GM18519 (cell line): Measurements from ENCODE around the gene SHANK2.

ENCODE experiments used
- ATAC-seq: cut with Tn5 transposase; IDR thresholded peaks from one replicate; pipeline ENCODE4 v1.9.1; 2021; ENCODE audit warnings: mild to moderate bottlenecking, moderate library complexity; ENCODE audit not compliant: unreplicated experiment, low FRiP score

The SHANK2 gene

GRCh38 chr11:71269603-71270511 lies 17.5 kb upstream of the SHANK2 start:
- ATAC-seq = no peak

- no peak for ATAC-seq
These were observed 16.4 kb upstream of the SHANK2 start for GRCh38 chr11:71268706-71269321.

- ATAC-seq = no peak
These were observed 15.5 kb upstream of the SHANK2 start for GRCh38 chr11:71267807-71268421.

DNA sequence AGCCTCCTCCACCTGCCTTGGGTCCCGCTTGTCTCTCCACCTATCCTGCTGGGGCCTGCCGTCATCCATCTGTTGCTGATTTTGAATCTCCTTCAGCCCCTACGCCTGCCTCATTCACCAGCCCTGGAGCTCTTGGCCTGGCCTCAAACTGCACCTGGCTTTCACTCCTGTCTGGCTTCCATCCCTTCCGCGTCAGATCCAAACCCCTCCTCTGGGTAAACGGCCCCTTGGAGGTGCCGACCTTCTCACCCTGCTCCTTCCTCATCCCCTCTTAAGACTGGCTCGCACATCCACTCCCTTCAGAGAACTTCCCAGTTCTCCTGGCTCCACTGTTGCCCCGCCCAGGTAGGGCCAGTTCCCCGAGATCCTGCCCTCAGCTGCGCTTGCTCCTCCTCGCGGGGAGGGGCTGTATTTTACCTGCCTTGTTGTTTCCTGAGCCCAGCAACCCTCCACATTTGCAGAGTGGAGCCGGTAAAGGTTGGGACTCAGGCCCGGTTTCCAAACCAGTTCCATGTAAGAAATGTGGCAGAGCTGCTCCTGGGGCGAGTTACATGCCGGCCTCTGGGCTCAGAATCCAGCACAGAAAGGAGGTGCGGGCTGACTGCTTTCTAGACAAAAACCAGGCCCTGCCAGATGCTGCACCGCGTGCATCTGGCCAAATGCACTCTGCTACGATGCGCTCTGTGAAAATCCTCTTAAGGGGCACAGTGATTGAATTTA lies 13.9 kb upstream of the SHANK2 start:
- ATAC-seq = no peak

DNA sequence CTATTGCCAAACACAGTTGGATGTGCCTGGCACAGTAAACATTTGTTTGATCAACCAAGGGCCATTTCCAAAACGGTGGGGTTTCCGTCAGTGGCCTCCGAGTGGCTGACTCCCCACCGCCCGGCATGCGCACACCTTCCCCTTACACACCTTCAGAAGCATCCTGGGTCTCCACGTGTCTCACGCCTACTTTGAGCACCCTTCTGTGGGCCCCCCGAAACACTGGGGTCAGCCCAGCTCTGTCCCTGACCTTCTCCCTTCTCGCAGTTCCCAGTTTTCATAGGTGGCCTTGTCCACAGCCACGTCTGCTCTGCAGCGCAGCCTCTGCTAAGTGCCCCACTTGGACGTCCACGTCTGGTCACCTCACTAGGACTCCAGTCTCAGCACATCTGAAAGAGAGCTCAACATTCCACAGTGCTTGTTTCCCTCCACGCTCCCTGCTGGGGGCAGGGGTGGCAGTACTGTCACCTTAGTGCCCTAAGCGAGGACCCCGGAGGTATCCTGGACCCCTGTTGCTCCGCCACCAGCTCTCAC lies 13.2 kb upstream of the SHANK2 start:
- no peak for ATAC-seq

DNA sequence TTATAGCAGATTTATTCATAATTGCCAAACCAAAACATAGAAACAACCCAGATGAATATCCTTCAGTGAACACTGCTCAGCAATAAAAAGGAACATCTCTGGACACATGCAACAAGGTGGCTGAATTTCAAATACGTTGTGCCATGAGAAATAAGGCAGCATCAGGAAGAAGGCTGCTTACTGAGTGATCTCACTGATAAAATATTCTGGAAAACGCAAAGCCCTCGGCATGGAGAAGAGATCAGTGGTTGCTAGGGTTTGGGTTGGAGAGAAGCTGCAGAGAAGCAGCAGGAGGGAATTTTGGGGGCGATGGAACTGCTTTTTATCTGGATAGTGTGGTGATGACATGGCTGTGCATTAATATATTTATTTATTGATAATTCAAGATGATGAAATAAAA lies 11.0 kb upstream of the SHANK2 start:
- ATAC-seq = no peak

- no peak for ATAC-seq
These were observed 3.6 kb upstream of the SHANK2 start for GRCh38 chr11:71255800-71256479.

DNA sequence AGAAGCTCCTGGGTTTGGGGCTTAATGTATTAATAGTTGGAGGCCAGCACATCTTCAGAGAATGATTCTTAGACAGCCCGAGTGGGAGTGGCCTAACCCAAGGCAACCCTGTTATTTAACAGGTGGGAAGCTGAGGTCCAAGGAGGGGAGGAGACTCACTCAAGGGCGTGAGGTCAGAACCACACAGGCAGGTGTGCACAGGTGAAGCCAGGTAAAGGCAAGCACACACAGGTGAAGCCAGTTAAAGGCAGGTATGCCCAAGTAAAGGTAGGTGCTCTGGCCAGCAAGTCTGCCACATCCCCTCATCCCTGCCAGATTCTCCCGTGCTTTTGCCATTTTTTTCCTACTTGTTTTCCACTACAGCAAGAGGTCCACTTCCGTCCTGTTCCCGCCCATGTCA lies 2.9 kb upstream of the SHANK2 start:
- no peak for ATAC-seq

GRCh38 chr11:71253794-71254193 lies 1.4 kb upstream of the SHANK2 start:
- no peak for ATAC-seq

DNA sequence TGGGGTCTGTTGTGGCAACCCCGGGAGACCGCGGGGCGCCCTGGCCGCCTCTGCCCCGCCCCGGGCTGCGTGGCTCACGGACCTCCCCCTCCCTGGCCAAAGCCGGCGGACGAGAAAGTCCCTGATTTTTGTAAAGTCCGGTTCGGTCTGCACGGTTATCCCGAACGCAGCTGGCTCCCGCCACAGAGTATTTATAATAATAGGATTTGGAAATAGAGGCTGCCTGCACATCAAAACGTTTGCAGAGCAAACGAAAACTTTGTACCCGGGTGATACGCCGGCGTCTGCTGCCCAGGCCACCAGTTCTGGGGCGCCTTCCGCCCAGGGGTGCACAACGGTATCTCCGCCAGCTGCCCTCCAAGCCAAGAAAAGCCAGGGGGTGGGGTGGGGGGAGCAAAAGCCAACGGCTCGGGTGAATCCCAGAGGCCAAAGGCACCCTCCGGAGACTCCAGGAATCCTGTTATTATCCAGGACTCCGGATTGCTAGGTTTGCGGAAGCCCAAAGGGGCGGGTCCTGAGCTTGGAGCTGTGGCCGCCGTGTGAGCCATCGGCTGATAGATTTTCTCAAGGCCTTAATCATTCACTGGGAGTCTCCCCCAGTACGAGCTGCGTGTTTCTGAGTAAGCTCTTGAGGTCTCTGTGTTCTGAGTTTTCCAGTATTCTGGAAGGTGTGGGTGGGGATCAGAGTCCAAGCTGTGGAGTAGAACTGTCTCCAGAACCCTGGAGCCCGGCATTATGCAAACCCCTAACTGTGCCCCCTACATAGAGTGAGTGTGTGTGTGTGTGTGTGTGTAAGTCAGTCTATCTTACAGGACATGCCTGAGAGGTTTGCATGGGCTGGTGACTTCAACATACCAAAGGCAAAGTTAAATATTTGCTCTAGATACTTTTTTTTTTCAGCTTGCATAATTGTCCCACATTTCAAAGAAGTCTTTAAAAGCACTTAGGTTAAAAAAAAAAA lies 673 bp upstream of the SHANK2 start:
- no peak for ATAC-seq

DNA sequence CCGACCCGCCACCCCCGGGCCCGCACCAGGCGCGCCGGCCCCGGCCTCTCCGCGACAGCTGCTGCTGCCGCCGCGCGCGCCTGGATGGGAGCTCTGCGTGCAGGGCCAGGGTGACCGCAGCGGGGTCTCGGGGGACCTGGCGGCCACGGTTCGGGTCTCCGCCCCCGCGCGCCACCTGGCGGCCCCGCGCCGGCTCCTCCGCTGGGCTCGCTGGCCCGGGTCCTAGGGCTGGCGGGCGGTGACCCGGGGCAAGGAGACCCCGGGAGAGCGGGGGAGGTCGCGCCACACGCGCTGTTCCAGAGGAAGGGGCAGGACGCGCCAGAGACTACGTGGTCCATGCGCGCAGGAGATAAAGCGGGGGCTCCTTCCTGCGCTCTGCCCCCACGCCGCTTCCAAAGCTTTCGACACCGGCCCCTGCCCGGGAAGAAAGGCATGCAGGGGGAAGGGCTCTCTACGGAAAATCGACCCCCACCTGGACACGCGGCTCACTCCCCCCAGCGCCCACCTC lies 562 bp downstream of the SHANK2 start:
- ATAC-seq = no peak

DNA sequence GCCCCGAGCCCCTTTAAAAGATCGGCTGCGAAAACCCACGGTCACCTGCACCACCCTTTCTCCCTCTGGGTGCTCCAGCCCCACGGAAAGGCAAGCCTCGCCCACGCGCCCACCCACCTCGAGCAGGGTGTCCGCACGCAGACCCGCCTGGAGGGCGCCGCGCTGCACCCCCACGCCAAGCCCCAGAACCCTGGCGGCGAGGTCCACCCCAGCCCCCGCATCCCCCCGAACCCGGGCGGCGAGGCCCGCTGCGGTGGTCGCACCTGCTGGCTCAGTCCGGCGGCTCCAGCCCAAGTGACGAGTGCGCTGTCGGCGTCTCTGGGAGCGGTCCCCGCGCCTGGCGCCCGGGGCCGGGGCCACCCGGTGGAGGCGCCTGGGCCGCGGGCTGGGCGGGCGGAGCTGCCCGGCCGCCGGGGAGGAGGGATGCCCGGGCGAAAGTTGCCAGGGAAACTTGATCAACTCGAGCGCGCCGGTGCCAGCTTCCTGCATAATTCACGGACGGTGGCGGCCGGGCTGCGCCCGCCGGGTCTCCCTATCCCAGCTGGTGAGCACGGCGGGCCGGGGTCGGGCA lies 1.1 kb downstream of the SHANK2 start:
- ATAC-seq = no peak

DNA sequence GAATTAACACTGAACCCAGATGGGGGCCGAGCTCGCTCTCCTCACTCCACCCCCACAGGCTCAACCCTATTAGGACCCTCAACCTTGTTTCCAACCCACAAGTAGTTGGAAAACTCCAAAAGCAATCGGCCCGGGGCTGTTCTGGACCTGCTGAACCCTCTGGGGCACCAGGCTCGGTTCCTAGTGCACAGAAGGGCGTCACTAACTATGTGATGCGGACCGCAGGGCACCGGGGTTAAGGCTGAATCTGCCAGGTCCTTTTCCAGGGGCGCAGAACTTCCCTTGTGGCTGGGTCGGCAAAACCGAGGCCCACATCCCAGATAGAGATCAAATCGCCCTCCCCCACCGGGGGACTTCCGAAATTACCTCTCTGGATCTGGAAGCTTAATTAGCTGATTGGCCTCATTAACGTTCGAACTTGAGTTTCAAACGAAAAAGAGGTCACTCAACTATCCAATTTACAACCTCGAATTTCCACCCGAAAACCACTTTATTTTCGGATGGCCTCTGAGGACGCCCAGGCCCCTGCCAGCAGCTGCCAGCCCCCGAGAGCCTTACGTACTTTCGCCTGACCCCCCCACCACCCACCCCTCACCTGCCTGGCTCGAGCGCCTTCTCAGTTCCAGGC lies 1.7 kb downstream of the SHANK2 start:
- no peak for ATAC-seq

DNA sequence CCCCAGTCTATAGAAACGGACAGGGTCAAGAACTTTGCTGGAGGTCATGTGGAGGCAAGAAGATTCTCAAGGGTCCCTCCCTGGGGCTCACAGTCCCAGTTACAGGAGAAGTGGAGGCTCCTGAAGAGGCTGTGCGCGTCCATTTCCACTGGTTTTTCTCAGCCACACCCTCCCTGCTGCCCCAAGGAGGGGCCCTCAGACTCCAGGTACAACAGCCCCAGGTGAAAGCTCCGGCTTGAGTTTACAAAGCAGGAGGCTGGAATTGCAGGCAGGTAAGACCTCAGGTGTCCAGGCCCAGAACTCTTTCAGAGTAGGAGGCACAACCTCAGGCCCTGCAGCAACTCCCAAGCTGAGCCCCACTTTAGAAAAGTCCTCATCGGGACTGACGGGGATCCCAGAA lies 3.1 kb downstream of the SHANK2 start:
- ATAC-seq = no peak

DNA sequence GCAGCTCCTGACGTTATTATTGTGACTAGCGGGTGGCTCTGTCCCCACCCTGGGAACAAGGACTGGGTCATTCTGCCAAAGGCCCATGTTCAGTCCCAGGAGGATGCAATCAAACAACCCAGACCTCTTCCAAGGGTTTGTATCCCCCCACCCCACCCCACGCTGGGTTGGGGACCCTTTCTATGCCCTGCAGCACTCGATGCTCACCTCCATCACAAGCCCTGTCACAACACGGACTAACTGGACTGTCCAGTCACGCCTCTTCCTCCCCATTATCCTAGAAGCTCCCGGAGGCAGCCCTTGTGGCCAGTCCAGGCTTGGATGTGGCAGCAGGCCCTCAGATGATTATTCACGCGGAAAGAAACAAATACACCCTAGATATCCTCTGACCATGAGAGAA lies 3.7 kb downstream of the SHANK2 start:
- no peak for ATAC-seq

GRCh38 chr11:71248251-71248570 lies 4.2 kb downstream of the SHANK2 start:
- no peak for ATAC-seq

GRCh38 chr11:71247551-71248250 lies 4.7 kb downstream of the SHANK2 start:
- no peak for ATAC-seq

GRCh38 chr11:71246559-71246958 lies 5.8 kb downstream of the SHANK2 start:
- no peak for ATAC-seq
